ENCODE data around the gene LIF.

DNA sequence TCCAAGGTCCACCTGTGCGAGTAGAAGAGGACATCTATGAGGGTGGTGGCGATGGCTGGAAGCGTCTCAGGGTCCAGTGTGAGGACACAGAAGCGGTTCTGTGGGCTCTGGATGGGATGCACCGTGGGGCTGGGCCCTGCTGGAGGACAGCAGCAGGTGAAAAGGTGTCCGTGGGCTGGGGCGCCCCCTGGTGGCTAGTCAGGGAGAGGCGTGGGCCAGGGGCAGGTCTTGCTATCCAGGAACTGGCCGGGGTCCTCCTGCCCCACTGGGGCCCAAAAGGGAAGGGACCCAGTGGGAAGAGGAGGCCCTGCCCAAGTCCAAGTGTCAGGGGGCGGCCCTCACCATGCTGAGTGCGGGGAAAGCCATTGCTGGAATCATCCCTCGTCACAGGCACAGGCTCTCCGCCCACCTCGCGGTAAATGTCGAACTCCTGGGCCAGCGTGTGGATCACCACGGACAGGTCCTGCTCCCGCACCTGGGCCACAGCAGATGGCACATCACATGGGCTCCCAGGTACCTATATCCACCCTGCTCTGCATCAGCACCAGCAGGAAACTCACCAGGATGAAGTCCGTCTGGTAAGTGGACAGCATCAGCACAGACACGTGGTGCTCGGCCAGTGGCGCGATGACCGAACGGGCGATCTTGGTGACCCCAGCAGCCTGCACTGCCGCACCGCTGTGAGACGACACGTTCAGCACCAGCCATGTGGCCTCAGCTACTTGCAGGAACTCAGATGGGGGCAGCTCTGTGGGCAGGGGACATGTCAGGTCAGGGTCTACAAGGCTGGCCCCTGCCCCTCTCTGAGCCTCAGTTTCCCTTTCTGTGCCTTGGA lies 40.5 kb upstream of the LIF start:
- TF ChIP-seq, protein P1, sequence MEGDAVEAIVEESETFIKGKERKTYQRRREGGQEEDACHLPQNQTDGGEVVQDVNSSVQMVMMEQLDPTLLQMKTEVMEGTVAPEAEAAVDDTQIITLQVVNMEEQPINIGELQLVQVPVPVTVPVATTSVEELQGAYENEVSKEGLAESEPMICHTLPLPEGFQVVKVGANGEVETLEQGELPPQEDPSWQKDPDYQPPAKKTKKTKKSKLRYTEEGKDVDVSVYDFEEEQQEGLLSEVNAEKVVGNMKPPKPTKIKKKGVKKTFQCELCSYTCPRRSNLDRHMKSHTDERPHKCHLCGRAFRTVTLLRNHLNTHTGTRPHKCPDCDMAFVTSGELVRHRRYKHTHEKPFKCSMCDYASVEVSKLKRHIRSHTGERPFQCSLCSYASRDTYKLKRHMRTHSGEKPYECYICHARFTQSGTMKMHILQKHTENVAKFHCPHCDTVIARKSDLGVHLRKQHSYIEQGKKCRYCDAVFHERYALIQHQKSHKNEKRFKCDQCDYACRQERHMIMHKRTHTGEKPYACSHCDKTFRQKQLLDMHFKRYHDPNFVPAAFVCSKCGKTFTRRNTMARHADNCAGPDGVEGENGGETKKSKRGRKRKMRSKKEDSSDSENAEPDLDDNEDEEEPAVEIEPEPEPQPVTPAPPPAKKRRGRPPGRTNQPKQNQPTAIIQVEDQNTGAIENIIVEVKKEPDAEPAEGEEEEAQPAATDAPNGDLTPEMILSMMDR (IDR thresholded peaks at IDR 0.05; ENCODE audit: low read depth, low read length, missing input control), result peak; percentile 81
- TF ChIP-seq GABPA (IDR thresholded peaks at IDR 0.05 in 1 of 2, conservative IDR thresholded peaks at IDR 0.05 in 1 of 2), result no peak
- no peak for TF ChIP-seq EGR1 (IDR thresholded peaks at IDR 0.05; ENCODE audit: low read depth in 2 of 2)
- TF ChIP-seq TAF1 (conservative IDR thresholded peaks at IDR 0.05), result no peak
- TF ChIP-seq SP1 (IDR thresholded peaks at IDR 0.05), result no peak
- TF ChIP-seq FOXA1 (IDR thresholded peaks at IDR 0.05), result no peak
- TF ChIP-seq, protein P2, sequence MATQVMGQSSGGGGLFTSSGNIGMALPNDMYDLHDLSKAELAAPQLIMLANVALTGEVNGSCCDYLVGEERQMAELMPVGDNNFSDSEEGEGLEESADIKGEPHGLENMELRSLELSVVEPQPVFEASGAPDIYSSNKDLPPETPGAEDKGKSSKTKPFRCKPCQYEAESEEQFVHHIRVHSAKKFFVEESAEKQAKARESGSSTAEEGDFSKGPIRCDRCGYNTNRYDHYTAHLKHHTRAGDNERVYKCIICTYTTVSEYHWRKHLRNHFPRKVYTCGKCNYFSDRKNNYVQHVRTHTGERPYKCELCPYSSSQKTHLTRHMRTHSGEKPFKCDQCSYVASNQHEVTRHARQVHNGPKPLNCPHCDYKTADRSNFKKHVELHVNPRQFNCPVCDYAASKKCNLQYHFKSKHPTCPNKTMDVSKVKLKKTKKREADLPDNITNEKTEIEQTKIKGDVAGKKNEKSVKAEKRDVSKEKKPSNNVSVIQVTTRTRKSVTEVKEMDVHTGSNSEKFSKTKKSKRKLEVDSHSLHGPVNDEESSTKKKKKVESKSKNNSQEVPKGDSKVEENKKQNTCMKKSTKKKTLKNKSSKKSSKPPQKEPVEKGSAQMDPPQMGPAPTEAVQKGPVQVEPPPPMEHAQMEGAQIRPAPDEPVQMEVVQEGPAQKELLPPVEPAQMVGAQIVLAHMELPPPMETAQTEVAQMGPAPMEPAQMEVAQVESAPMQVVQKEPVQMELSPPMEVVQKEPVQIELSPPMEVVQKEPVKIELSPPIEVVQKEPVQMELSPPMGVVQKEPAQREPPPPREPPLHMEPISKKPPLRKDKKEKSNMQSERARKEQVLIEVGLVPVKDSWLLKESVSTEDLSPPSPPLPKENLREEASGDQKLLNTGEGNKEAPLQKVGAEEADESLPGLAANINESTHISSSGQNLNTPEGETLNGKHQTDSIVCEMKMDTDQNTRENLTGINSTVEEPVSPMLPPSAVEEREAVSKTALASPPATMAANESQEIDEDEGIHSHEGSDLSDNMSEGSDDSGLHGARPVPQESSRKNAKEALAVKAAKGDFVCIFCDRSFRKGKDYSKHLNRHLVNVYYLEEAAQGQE (IDR thresholded peaks at IDR 0.05), result no peak
- TF ChIP-seq RAD21 (IDR thresholded peaks at IDR 0.05), result peak; percentile 81 to 88

Data from liver (tissue), 3 donors.